Hepatocyte (in vitro differentiated cells): Measurements from ENCODE around the gene FBXO8. TPM values are rescaled to one million over a fixed set of nuclear protein-coding genes. Genes with fewer than 3 reads are reported as not detected.
"Not testable (repeated sequence)": the region's sequence is repeated elsewhere in the genome, so short reads cannot be mapped to it uniquely, and the experiment has no call there.

Experiments used
- DNase-seq: peaks from one replicate; pipeline ENCODE4 v3.0.0-alpha.2; 2016; ENCODE audit warnings: low spot score
- H2AFZ ChIP-seq: fragments of 200-600 bp; sonication (generic); 2 replicates; pipeline ENCODE4 v1.6.0; 2016; ENCODE audit warnings: antibody characterized with exemption, mild to moderate bottlenecking
- H3K27ac ChIP-seq: fragments of 200-600 bp; sonication (generic); 2 replicates; pipeline ENCODE4 v1.5.1; 2016; ENCODE audit warnings: mild to moderate bottlenecking
- H3K27me3 ChIP-seq: fragments of 200-600 bp; sonication (generic); 2 replicates; pipeline ENCODE4 v1.6.1; 2016
- H3K36me3 ChIP-seq: fragments of 200-600 bp; sonication (generic); replicated peaks from 2 replicates; pipeline ENCODE4 v1.5.1; 2016; ENCODE audit warnings: low read depth; ENCODE audit not compliant: insufficient read depth
- H3K4me1 ChIP-seq: fragments of 200-600 bp; sonication (generic); 2 replicates; pipeline ENCODE4 v1.5.1; 2016; ENCODE audit warnings: mild to moderate bottlenecking, moderate library complexity; ENCODE audit not compliant: insufficient read depth
- H3K4me2 ChIP-seq: fragments of 200-600 bp; sonication (generic); 2 replicates; pipeline ENCODE4 v1.6.0; 2016
- H3K4me3 ChIP-seq: fragments of 200-600 bp; sonication (generic); 2 replicates; pipeline ENCODE4 v1.5.1; 2016; ENCODE audit warnings: mild to moderate bottlenecking
- H3K79me2 ChIP-seq: fragments of 200-600 bp; sonication (generic); 2 replicates; pipeline ENCODE4 v1.6.0; 2017; ENCODE audit warnings: mild to moderate bottlenecking
- H3K9me2 ChIP-seq: fragments of 200-600 bp; sonication (generic); replicated peaks from 2 replicates; pipeline ENCODE4 v1.6.0; 2017; ENCODE audit warnings: mild to moderate bottlenecking; ENCODE audit not compliant: insufficient read depth
- H3K9me3 ChIP-seq: fragments of 200-600 bp; sonication (generic); 2 replicates; pipeline ENCODE4 v1.5.1; 2016; ENCODE audit warnings: low read depth, mild to moderate bottlenecking
- H4K20me1 ChIP-seq: fragments of 200-600 bp; sonication (generic); 2 replicates; pipeline ENCODE4 v1.6.0; 2016; ENCODE audit warnings: mild to moderate bottlenecking; ENCODE audit not compliant: insufficient read depth, poor library complexity, severe bottlenecking
- EZH2 ChIP-seq: fragments of 200-600 bp; sonication (generic); IDR thresholded peaks from 2 replicates; pipeline ENCODE4 v1.6.1; 2016; ENCODE audit warnings: antibody characterized with exemption, mild to moderate bottlenecking, borderline replicate concordance
- EZH2phosphoT487 ChIP-seq: fragments of 200-600 bp; sonication (generic); IDR thresholded peaks from one replicate; pipeline ENCODE4 v1.6.1; 2018; ENCODE audit warnings: antibody characterized with exemption, mild to moderate bottlenecking, low read depth, moderate library complexity; ENCODE audit not compliant: unreplicated experiment, severe bottlenecking
- WGBS: methylation state at CpG from one replicate; pipeline ENCODE4 v1.1.6; 2016; ENCODE audit warnings: low lambda C conversion rate; ENCODE audit errors: missing lambda C conversion rate; 5-methylcytosine and 5-hydroxymethylcytosine counted together
- polyA plus RNA-seq: library from polyadenylated mRNA; unstranded; fragments of >200 nt; fragmentation: Nextera tagmentation; extraction: Ambion mirVana; gene quantifications from 2 replicates; pipeline ENCODE4 v1.2.1, GENCODE V29; 2016
- total RNA-seq: library from RNA; depleted of rRNA; stranded (reverse); fragments of >200 nt; gene quantifications from 2 replicates; pipeline ENCODE4 v1.2.3, GENCODE V29; 2014
- TF ChIP-seq, protein P1 (sequence below): fragments of 200-600 bp; sonication (generic); IDR thresholded peaks from 2 replicates; pipeline ENCODE4 v1.5.1; 2016; ENCODE audit warnings: antibody characterized with exemption, mild to moderate bottlenecking; ENCODE audit not compliant: poor library complexity

The FBXO8 gene
- total and polyA plus RNA-seq, 2 experiments from 2014 or later, result 21.3 to 35.7 TPM

DNA sequence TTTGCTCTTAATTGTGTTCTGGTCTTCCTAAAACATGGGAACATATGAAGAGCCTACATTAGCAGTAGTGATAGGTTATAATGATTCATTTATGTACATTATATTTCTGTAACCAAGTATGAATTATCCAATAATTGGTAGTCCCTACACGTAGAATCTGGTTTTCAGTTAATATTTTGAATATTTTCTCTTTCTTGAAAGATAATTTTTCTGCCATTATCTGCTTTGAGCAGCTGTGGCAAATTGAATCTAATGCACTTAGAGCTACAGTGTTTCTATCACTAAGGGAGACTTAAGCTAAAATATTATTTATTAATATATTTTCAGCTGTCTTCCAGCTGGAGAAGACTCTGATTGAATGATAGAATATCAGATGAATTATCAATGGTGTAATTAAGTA lies 21.2 kb upstream of the FBXO8 start:
- no peaks in the 10 kb centered on the region for H3K9me3 ChIP-seq
- no peak overlapping the region for H3K4me2 ChIP-seq
- no peak for DNase-seq
- no peaks in the 10 kb centered on the region for H3K9me2 ChIP-seq
- 92% methylated on average over 1 of the region's 1 CpG for WGBS
- no peaks in the 10 kb centered on the region for H3K36me3 ChIP-seq
- TF ChIP-seq EZH2phosphoT487 (no peak), EZH2 (no peak)
- TF ChIP-seq, protein P1, sequence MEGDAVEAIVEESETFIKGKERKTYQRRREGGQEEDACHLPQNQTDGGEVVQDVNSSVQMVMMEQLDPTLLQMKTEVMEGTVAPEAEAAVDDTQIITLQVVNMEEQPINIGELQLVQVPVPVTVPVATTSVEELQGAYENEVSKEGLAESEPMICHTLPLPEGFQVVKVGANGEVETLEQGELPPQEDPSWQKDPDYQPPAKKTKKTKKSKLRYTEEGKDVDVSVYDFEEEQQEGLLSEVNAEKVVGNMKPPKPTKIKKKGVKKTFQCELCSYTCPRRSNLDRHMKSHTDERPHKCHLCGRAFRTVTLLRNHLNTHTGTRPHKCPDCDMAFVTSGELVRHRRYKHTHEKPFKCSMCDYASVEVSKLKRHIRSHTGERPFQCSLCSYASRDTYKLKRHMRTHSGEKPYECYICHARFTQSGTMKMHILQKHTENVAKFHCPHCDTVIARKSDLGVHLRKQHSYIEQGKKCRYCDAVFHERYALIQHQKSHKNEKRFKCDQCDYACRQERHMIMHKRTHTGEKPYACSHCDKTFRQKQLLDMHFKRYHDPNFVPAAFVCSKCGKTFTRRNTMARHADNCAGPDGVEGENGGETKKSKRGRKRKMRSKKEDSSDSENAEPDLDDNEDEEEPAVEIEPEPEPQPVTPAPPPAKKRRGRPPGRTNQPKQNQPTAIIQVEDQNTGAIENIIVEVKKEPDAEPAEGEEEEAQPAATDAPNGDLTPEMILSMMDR, result no peak
- no peaks in the 10 kb centered on the region for H4K20me1 ChIP-seq
- H3K4me1 ChIP-seq, result no peaks in the 10 kb centered on the region
- H3K27ac ChIP-seq, result no peak overlapping the region
- no peaks in the 10 kb centered on the region for H3K27me3 ChIP-seq
- H2AFZ ChIP-seq, result no peak overlapping the region
- H3K4me3 ChIP-seq, result no peak overlapping the region
- no peaks in the 10 kb centered on the region for H3K79me2 ChIP-seq

DNA sequence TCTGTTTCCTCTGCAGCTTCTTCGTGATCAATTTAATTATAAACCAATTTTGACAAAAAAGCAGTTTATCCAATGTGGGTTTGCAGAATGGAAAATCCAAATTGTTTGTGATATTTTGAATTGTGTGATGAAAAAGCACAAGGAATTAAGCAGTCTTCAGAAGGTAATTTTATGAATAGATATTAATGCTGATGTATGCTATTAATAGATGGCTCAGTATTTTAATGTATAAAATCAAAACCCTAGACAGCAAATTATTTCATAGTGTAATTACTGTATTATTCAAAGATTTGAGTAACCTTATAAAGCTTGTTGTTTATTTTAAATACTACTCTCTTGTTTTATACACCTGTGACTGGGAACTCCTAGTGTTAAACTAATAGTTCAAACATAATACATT lies 20.2 kb upstream of the FBXO8 start:
- H3K4me3 ChIP-seq, result no peak overlapping the region
- H3K36me3 ChIP-seq, result no peaks in the 10 kb centered on the region
- H3K4me1 ChIP-seq, result no peaks in the 10 kb centered on the region
- WGBS, result 97% methylated on average over 1 of the region's 1 CpG
- no peak for TF ChIP-seq EZH2phosphoT487
- TF ChIP-seq EZH2, result no peak
- TF ChIP-seq, protein P1, result no peak
- no peaks in the 10 kb centered on the region for H4K20me1 ChIP-seq
- no peaks in the 10 kb centered on the region for H3K27me3 ChIP-seq
- DNase-seq, result no peak
- no peaks in the 10 kb centered on the region for H3K9me2 ChIP-seq
- no peak overlapping the region for H2AFZ ChIP-seq
- H3K27ac ChIP-seq, result no peak overlapping the region
- no peaks in the 10 kb centered on the region for H3K9me3 ChIP-seq
- no peak overlapping the region for H3K4me2 ChIP-seq
- H3K79me2 ChIP-seq, result no peaks in the 10 kb centered on the region

DNA sequence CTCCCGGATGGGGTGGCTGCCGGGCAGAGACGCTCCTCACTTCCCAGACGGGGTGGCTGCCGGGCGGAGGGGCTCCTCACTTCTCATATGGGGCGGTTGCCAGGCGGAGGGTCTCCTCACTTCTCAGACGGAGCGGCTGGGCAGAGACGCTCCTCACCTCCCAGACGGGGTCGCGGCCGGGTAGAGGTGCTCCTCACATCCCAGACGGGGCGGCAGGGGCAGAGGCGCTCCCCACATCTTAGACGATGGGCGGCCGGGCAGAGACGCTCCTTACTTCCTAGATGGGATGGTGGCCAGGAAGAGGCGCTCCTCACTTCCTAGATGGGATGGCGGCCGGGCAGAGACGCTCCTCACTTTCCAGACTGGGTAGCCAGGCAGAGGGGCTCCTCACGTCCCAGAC lies 11.7 kb upstream of the FBXO8 start:
- peaks cover 16% of the 10 kb centered on the region for H3K9me3 ChIP-seq
- H4K20me1 ChIP-seq, H2AFZ ChIP-seq, H3K4me1 ChIP-seq, H3K4me3 ChIP-seq, H3K4me2 ChIP-seq, H3K9me2 ChIP-seq, DNase-seq, H3K27ac ChIP-seq, H3K27me3 ChIP-seq, H3K36me3 ChIP-seq: not testable (repeated sequence)
- 100% methylated on average over 3 of the region's 27 CpGs for WGBS
- H3K79me2 ChIP-seq, result peaks cover 47% of the 10 kb centered on the region

DNA sequence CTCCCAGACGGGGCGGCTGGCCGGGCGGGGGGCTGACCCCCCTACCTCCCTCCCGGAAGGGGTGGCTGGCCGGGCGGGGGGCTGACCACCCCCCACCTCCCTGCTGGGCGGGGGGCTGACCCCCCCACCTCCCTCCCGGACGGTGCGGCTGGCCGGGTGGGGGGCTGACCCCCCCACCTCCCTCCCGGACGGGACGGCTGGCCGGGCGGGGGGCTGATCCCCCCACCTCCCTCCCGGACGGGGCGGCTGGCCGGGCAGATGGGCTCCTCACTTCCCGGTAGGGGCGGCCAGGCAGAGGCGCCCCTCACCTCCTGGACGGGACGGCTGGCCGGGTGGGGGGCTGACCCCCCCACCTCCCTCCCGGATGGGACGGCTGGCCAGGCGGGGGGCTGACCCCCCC lies 11.2 kb upstream of the FBXO8 start:
- Histone ChIP-seq H3K9me3 (peaks cover 16% of the 10 kb centered on the region), H3K79me2 (peaks cover 52% of the 10 kb centered on the region)
- not testable (repeated sequence) for H3K4me1 ChIP-seq, H3K4me2 ChIP-seq, H3K27me3 ChIP-seq, DNase-seq, H4K20me1 ChIP-seq, H3K4me3 ChIP-seq, H3K27ac ChIP-seq, H3K36me3 ChIP-seq, H3K9me2 ChIP-seq, H2AFZ ChIP-seq
- no CpG with 5 or more reads among the region's 30 CpGs for WGBS

DNA sequence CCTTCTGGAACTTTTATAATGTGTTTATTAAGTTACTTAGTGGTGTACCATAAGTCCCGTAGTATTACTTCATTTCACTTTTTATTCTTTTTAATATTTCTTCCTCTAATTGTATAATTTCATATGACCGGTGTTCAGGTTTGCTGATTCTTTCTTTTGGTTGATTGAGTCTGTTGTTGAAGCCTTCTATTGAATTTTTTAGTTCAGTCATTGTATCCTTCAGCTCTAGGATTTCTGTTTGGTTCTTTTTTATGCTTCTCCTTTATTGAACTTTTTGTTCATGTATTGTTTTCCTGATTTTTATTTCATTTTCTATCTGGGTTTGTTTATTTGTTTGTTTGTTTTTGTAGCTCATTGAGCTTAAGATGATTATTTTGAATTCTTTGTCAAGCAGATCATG lies 9.0 kb upstream of the FBXO8 start:
- Histone ChIP-seq H3K4me2 (no peak overlapping the region), H3K4me1 (no peaks in the 10 kb centered on the region), H3K27me3 (no peaks in the 10 kb centered on the region), H2AFZ (no peak overlapping the region), H3K36me3 (no peaks in the 10 kb centered on the region), H3K27ac (no peak overlapping the region), H3K9me3 (peaks cover 16% of the 10 kb centered on the region), H3K9me2 (no peaks in the 10 kb centered on the region), H3K4me3 (no peak overlapping the region), H3K79me2 (peaks cover 71% of the 10 kb centered on the region), H4K20me1 (no peaks in the 10 kb centered on the region)
- 98% methylated on average over 2 of the region's 2 CpGs for WGBS
- DNase-seq, result no peak
- no peak for TF ChIP-seq EZH2phosphoT487
- TF ChIP-seq EZH2, result no peak
- TF ChIP-seq, protein P1, result no peak
